GM12801 (cell line): Measurements from ENCODE around the gene SNX1.

Source experiments
- TF ChIP-seq, protein P1 (sequence below): IDR thresholded peaks from one replicate; pipeline ENCODE4 v1.5.1; 2011; ENCODE audit warnings: control low read depth; ENCODE audit not compliant: insufficient read length; ENCODE audit errors: extremely low read depth

Gene SNX1

DNA sequence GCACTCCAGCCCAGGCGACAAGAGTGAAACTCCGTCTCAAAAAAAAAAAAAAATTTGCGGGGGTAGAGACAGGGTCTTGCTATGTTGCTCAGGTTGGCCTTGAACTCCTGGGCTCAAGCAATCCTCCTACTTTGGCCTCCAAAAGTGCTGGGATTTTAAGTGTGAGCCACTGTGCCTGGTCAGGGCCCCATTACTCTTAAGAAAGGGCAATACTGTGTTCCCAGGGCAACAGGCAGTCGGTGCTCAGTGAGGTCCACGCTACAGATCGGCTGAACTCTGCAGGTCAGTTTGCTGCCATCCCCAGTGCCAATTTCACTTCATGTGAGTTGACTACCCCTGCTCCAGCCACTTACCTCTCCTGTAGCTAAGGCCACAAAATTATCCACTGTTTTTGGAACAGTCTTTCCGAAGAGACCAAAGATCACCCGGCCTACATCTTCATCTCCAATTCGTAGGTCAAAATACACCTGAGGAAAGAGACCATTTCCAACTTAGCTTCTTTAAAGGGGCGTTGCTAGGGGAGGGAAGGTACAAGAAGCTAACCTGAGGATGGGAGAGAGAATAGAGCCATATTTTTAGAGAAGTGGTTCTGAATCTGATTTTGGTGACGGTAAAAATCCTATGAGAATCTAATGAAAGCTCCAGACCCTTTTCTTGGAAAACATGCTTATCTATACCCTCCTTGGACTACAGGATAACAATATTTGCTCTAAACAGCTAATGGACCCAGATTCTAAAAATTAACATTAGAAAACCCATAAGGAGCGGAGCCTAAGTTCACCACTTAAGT, 66.1 kb downstream of the SNX1 start:
- TF ChIP-seq, protein P1, sequence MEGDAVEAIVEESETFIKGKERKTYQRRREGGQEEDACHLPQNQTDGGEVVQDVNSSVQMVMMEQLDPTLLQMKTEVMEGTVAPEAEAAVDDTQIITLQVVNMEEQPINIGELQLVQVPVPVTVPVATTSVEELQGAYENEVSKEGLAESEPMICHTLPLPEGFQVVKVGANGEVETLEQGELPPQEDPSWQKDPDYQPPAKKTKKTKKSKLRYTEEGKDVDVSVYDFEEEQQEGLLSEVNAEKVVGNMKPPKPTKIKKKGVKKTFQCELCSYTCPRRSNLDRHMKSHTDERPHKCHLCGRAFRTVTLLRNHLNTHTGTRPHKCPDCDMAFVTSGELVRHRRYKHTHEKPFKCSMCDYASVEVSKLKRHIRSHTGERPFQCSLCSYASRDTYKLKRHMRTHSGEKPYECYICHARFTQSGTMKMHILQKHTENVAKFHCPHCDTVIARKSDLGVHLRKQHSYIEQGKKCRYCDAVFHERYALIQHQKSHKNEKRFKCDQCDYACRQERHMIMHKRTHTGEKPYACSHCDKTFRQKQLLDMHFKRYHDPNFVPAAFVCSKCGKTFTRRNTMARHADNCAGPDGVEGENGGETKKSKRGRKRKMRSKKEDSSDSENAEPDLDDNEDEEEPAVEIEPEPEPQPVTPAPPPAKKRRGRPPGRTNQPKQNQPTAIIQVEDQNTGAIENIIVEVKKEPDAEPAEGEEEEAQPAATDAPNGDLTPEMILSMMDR = no peak

DNA sequence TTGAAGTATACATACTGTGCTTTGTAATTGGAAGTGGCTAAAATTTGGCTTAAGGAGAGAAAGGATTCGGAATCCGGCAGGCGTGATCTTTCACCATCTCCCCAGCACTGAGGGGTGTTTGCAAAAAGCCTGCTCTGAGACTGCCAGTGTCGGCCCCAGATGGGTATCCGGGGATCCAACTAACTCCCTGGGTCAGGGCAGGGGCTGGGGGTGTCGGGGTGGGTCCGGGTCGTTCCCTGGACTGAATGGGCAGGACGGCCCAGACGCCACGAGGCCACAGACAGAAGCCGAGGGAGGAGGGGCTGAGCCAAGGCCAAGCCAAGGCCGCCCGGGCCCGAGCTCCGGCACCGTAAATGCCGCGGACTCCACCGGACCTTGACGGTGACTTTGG, 66.7 kb downstream of the SNX1 start:
- TF ChIP-seq, protein P1 = no peak

DNA sequence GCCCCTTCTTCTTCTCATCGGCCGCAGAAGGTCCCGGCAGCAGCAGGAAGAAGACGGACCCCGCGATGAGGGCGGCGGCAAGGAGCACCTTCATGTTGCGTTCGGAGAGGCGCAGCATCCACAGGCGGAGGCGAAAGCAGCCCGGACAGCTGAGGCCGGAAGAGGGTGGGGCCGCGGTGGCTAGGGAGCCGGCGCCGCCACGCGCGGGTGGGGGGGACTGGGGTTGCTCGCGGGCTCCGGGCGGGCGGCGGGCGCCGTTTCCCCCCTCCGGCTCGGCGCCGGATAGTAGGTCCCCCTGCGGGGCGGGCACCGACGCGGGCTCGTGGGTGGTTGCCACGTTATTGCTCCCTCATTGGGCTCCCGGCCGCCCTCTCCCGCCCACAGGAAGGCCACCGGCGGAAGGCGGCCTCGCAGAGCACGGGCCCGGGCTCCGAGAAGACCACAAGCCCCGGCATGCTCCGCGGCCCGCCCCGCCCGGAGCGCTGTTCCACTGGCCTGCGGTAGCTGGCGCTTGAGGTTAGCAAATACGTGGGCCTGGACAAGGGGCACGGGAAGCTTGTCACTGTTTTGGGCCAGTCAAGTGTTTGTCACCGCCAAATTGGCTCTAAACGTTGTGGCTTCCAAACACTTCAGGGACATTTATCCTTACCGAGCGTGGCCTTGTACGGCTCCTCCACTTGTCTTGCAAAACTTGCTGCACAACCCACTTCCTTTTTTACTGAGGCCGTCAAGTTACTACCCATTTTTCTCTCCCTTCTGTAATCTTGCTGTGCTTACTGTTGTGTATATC, 67.3 kb downstream of the SNX1 start, which contains the start of gene PPIB:
TSS of gene PPIB (minus strand) at position 154 of the 790 bp plus-strand sequence. CDS start at position 118, 36 bp downstream.
- TF ChIP-seq, protein P1 = no peak

DNA sequence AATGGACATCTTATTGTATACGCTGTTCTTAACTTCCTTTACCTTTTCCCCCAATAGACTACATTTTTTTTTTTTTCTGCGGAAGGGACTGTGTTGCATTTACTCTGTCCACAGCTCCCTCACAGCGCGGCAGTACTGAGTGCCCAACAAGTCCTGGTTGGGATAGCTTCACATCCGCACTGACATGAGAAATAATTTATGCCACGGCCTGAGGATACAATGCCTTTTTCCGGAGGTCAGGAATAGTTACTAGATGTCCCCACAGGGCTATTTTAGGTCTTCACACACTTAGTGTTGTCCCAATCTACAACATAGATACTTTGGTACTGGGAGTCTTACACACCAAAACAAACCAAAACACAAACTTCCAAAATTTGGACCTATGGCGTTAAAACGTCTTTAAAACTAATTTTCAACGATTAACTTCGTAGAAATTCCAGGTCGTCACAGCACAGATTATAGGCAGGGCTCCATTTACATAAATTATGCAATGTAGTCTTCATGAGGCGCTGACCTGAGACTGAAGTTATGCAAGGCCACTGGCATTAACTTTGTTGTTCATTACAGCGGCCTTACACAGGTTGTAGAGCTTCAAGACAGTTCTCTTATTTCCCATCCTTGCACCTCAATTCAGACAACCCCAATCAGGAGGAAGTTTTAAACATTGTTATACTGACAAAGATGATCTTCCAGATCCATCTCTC, 68.0 kb downstream of the SNX1 start:
- TF ChIP-seq, protein P1 = no peak

DNA sequence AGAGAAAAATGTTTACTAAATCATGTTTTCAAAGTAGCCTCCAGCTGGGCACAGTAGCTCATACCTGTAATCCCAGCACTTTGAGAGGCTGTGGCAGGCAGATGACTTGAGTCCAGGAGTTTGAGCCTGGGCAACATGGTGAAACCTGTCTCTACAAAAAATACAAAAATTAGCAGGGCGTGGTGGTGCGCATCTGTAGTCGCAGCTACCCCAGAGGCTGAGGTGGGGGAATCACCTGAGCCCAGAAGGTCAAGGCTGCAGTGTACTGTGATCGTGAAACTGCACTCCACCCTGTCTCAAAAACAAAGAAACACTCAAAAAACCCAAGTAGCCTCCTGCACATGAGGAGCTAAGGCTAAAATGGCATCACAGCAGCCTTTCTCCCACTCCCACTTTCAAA, 68.7 kb downstream of the SNX1 start:
- TF ChIP-seq, protein P1 = no peak

DNA sequence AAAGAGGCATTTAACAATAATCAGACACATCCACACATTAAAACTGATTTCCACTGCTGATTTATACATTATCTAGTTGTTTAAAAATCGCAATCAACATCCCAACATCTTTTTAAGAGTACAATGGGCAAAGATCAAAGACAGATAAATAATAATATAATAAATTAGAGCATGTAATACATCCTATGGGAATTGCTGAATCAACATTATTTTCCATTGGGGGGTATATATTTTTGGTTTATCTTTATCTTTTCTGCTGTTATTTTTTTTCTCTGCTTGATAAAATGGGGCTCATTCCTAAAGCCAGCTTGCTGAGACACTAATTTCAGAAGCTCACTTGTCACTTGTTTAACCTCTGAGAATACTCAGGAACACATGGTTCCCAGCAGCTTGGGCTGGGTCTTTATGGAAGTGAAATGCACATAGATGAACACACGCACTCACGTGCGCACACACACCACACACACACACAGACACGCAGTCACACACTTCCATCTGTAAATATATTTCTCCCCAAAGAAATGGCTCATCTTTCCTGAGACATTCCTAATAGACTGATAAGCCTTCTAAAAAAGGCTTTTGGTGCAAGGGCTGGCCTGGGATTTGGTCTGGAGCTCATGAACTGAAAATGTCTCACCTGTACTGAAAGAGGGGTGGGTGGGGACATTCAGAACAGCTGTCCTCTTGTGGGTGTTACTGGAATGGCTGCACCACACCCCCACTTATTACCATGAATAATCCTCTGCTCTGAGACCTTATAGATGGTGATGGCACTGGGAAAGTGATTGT, 70.5 kb downstream of the SNX1 start:
- TF ChIP-seq, protein P1 = no peak
